Ascending aorta (tissue), 2 donors: ENCODE data around the gene ERMP1. TPM values are rescaled to one million over a fixed set of nuclear protein-coding genes. Genes with fewer than 3 reads are reported as not detected.
A peak's percentile ranks its signal among the peaks of the same experiment; 100 is the strongest.

Source experiments
- DNase-seq, 2 donors: peaks; one replicate each; pipeline ENCODE4 v3.0.0-alpha.2; 2019; ENCODE audit warnings: low spot score in 2 of 2
- H3K27ac ChIP-seq, 2 donors: fragments of 200-600 bp; sonication (generic); one replicate each; pipeline ENCODE4 v1.5.1; 2016 to 2017; ENCODE audit warnings: mild to moderate bottlenecking in 1 of 2
- H3K27me3 ChIP-seq: fragments of 200-600 bp; sonication (generic); one replicate; pipeline ENCODE4 v1.5.1; 2017
- H3K36me3 ChIP-seq, 2 donors: fragments of 200-600 bp; sonication (generic); one replicate each; pipeline ENCODE4 v1.5.1; 2016
- H3K4me1 ChIP-seq, 2 donors: fragments of 200-600 bp; sonication (generic); one replicate each; pipeline ENCODE4 v1.5.1; 2016 to 2017; ENCODE audit warnings: mild to moderate bottlenecking in 1 of 2
- H3K4me3 ChIP-seq, 2 donors: fragments of 200-600 bp; sonication (generic); one replicate each; pipeline ENCODE4 v1.5.1; 2016 to 2017; ENCODE audit warnings: mild to moderate bottlenecking in 1 of 2
- H3K9me3 ChIP-seq, 2 donors: fragments of 200-600 bp; sonication (generic); one replicate each; pipeline ENCODE4 v1.5.1; 2016
- CTCF ChIP-seq, 3 experiments: fragments of 200-600 bp in 2 of 3; fragments of 450-650 bp in 1 of 3; sonication (generic) in 2 of 3; IDR thresholded peaks; one replicate each; pipeline ENCODE4 v1.5.1; 2016 to 2019; ENCODE audit warnings: antibody characterized with exemption in 3 of 3, mild to moderate bottlenecking in 1 of 3, moderate library complexity in 1 of 3
- intact Hi-C: fragments of 100-400 bp; cut with DNase I; formaldehyde crosslinking; loops from one replicate; pipeline ENCODE4 v1.15.1; 2023
- total RNA-seq: library from RNA; depleted of rRNA; stranded (reverse); fragments of >200 nt; gene quantifications from one replicate; pipeline ENCODE4 v1.1.0, GENCODE V29; 2016

ERMP1 gene
- total RNA-seq, 1 donor from 2014 or later = 4.8 TPM

GRCh38 chr9:5817862-5818261 lies 15.1 kb downstream of the ERMP1 start:
- Histone ChIP-seq H3K36me3 (peaks cover 5 to 9% of the 10 kb centered on the region in 2 donors), H3K9me3 (no peaks in the 10 kb centered on the region), H3K27me3 (no peaks in the 10 kb centered on the region), H3K4me1 (no peaks in the 10 kb centered on the region), H3K27ac (no peak overlapping the region), H3K4me3 (no peak overlapping the region)
- TF ChIP-seq CTCF (IDR thresholded peaks at IDR 0.05) = no peak
- DNase-seq = no peak
- intact Hi-C loops = no loop called here

- DNase-seq = no peak
- Histone ChIP-seq H3K27ac (no peak overlapping the region), H3K4me1 (no peaks in the 10 kb centered on the region), H3K27me3 (no peaks in the 10 kb centered on the region), H3K4me3 (no peak overlapping the region), H3K36me3 (peaks cover 0 to 8% of the 10 kb centered on the region in 2 donors), H3K9me3 (no peaks in the 10 kb centered on the region)
- intact Hi-C loops = no loop called here
- no peak for TF ChIP-seq CTCF (IDR thresholded peaks at IDR 0.05)
Observed at GRCh38 chr9:5815461-5815860, 17.5 kb downstream of the ERMP1 start.

GRCh38 chr9:5813824-5814223 lies 19.1 kb downstream of the ERMP1 start:
- H3K4me3 ChIP-seq = no peak overlapping the region
- H3K27me3 ChIP-seq = no peaks in the 10 kb centered on the region
- no peaks in the 10 kb centered on the region for H3K4me1 ChIP-seq
- intact Hi-C loops = no loop called here
- H3K27ac ChIP-seq = no peak overlapping the region
- no peak for DNase-seq
- no peaks in the 10 kb centered on the region for H3K9me3 ChIP-seq
- TF ChIP-seq CTCF (IDR thresholded peaks at IDR 0.05) = no peak
- H3K36me3 ChIP-seq = peaks cover 6 to 21% of the 10 kb centered on the region in 2 donors

GRCh38 chr9:5811751-5812150 lies 21.2 kb downstream of the ERMP1 start:
- intact Hi-C loops = no loop called here
- no peak for TF ChIP-seq CTCF (IDR thresholded peaks at IDR 0.05)
- H3K27me3 ChIP-seq = no peaks in the 10 kb centered on the region
- no peaks in the 10 kb centered on the region for H3K4me1 ChIP-seq
- no peak overlapping the region for H3K27ac ChIP-seq
- H3K4me3 ChIP-seq = no peak overlapping the region
- no peak for DNase-seq
- no peaks in the 10 kb centered on the region for H3K9me3 ChIP-seq
- peaks cover 6 to 21% of the 10 kb centered on the region in 2 donors for H3K36me3 ChIP-seq

- no peak for TF ChIP-seq CTCF (IDR thresholded peaks at IDR 0.05)
- Histone ChIP-seq H3K27ac (no peak overlapping the region), H3K27me3 (no peaks in the 10 kb centered on the region), H3K36me3 (peaks cover 6 to 13% of the 10 kb centered on the region in 2 donors), H3K4me1 (no peaks in the 10 kb centered on the region), H3K9me3 (no peaks in the 10 kb centered on the region), H3K4me3 (no peak overlapping the region)
- intact Hi-C loops = loop anchor here (10.0 kb wide), 1 partner anchor 79 kb away; no protein-coding TSS in a partner anchor
- DNase-seq = no peak
Observed at GRCh38 chr9:5805478-5805877, 27.4 kb downstream of the ERMP1 start.

GRCh38 chr9:5801739-5802113 lies 31.2 kb downstream of the ERMP1 start:
- no peak for TF ChIP-seq CTCF (IDR thresholded peaks at IDR 0.05)
- no peaks in the 10 kb centered on the region for H3K27me3 ChIP-seq
- intact Hi-C loops = loop anchor here (2.0 to 10.0 kb wide), 2 partner anchors 31 to 83 kb away; partner anchors contain the start of gene ERMP1
- DNase-seq = no peak
- peaks cover 0 to 1% of the 10 kb centered on the region in 2 donors for H3K36me3 ChIP-seq
- H3K9me3 ChIP-seq = no peaks in the 10 kb centered on the region
- H3K4me3 ChIP-seq = no peak overlapping the region
- peak overlapping the region in 1 of 2 donors; percentile 36 for H3K27ac ChIP-seq
- H3K4me1 ChIP-seq = no peaks in the 10 kb centered on the region
